Measurements from ENCODE around the gene P2RX3.

GRCh38 chr11:57394203-57394965 lies 56.2 kb downstream of the P2RX3 start:
- no peak for TF ChIP-seq POLR2A (IDR thresholded peaks at IDR 0.05)
- no peak for TF ChIP-seq CTCF (IDR thresholded peaks at IDR 0.05 in 4 of 5, conservative IDR thresholded peaks at IDR 0.05 in 1 of 5)

All from gastrocnemius medialis (tissue), 4 donors.